DMS114 treated with DMSO at 0.1 percent for 48 hours (cell line): ENCODE data around the gene COX7A1.
"Not testable (repeated sequence)": the region's sequence is repeated elsewhere in the genome, so short reads cannot be mapped to it uniquely, and the experiment has no call there.

Experiments used
- DNase-seq: peaks from one replicate; lab custom pipeline; 2025; ENCODE audit not compliant: unreplicated experiment; lab: John Stamatoyannopoulos, UW

Gene COX7A1

DNA sequence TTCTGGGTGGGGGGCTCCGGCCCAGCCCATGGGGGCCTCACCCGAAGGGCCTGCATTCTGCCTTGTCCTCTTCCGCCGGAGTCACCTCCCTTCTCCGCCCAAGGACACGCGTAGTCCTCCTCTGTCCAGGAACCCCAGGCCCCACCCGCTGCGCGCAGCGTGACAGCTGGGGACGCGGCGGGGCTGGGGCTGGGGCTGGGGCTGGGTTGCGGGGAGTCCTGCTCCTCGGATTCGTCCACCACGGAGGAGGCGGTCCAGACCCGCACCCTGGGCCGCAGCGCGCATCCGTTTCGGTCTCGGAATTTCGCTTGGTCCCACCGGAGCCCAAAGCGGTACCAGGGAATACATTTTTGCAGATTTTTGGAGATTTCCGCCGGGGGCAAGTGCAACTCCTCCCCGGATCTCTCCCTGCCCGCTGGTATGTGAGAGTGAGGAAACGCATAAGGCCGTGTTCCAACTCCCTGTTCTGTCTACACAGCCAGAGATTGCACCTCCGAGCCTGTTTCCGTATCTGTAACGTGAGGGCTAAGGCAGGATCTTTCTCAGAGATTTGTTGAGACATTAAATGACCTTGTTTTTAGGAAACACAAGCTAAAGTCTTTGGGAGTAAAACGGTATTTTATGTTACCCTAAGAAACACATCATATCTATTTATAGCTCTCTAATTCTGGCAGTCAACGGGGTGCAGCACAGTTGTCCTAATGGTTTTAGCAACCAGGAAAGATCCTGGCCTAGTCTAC, at the start of gene COX7A1:
Gene COX7A1 (minus strand): TSS at position 96 of the 740 bp plus-strand sequence. CDS start 40 bp downstream, at position 56.
- no peak for DNase-seq

DNA sequence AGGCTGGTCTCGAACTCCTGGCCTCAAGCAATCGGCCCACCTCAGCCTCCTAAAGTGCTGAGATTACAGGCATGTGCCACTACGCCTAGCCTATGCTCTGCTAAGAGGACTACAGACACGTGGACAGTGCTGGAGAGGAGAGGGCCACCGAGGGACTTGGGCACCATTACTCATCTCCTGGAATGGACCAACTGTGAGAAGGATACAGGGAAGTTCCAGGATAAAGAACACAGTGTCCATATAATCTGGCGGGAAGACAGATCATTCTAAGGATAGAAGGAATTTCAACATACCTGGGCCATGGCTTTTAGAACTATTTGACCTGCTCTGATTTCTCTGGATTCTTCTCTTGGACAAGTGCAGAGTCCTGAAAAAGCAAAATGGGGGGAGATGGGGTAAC, 49.4 kb upstream of the COX7A1 start:
- no peak for DNase-seq

DNA sequence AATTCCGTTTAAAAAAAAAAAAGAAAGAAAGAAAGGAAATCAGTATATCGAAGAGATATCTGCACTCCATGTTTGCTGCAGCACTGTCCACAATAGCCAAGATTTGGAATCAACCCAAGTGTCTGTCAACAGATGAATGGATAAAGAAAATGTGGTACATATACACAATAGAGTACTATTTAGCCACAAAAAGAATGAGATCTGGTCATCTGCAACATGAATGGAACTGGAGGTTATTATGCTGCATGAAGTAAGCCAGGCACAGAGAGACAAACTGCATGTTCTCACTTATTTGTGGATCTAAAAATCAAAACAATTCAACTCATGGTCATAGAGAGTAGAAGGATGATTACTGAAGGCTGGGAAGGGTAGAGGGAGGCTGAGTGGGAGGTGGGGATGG, 45.9 kb upstream of the COX7A1 start:
- no peak for DNase-seq

DNA sequence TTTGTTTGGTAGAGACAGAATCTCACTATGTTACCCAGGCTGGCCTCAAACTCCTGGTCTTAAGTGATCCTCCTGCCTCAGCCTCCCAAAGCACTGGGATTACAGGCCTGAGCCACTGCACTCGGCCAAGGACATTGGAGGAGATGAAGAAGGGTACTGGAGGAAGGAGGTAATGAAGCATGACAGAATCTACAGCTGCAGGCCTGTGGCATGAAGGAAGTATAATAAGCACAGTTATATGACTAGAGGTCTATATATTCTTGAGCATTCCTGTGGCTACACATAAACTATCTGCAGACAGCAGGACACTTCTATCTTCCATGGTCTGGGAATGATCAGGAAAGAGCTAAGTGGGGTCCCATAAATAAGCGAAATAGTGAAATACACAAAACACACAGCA, 44.0 kb upstream of the COX7A1 start:
- no peak for DNase-seq

DNA sequence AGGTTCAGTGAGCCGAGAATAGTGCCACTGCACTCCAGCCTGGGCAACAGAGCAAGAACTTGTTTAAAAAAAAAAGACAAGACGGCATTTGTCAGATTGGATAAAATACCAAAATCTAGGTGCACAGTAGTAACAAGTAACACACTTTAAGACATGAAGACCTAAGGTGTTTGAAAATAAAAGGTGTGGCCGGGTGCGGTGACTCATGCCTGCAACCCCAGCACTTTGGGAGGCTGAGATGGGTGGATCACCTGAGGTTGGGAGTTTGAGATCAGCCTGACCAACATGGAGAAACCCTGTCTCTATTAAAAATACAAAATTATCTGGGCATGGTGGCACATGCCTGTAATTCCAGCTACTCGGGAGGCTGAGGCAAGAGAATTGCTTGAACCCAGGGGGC, 34.5 kb upstream of the COX7A1 start:
- DNase-seq: not testable (repeated sequence)

DNA sequence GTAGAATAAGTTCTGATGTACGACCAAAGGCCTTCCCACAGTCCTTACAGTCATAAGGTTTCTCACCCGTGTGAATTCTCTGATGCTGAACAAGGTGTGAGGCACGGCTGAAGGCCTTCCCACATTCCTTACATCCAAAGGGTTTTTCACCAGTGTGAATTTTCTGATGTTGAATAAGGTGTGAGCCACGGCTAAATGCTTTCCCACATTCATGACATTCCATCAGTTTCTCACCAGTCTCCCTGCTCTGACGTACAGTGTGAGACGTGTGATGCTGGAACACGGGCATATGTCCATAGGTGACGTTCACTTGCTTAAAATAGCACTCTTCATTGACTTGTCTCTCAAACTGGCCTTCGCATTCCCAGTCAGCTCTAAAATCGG, 31.0 kb upstream of the COX7A1 start:
- DNase-seq: no peak

DNA sequence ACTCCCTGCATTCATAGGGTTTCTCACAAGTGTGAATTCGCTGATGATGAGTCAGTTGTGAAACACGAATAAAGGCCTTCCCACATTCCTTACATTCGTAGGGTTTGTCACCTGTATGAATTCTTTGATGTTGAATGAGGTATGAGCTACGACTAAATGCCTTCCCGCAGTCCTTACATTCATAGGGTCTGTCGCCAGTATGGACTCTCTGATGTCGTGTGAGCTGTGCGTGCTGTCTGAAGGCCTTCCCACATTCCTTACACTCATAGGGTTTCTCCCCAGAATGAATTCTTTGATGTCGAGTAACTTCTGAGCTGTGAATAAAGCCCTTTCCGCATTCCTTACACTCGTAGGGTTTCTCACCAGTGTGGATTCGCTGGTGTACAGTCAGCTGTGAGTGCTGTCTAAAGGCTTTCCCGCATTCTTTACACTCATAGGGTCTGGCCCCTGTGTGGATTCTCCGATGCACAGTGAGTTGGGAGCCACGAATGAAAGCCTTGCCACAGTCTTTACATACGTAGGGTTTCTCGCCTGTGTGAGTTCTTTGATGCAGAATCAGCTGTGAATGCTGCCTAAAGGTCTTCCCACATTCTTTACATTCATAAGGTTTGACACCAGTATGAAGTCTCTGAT, 30.5 kb upstream of the COX7A1 start:
- no peak for DNase-seq

DNA sequence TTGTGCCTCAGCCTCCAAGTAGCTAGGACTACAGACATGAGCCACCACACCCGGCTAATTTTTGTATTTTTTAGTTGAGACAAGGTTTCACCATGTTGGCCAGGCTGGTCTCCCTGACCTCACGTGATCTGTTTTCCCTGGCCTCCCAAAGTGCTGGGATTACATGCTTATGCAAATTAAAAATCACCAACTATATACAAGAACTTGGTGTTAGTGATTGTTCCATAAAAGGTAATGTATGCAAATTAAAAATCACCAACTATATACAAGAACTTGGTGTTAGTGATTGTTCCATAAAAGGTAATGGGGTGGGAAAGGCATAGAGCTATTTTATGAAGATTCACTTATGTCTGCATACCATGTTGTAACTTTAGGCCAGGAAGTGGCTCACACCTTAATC, 26.8 kb upstream of the COX7A1 start:
- not testable (repeated sequence) for DNase-seq

DNA sequence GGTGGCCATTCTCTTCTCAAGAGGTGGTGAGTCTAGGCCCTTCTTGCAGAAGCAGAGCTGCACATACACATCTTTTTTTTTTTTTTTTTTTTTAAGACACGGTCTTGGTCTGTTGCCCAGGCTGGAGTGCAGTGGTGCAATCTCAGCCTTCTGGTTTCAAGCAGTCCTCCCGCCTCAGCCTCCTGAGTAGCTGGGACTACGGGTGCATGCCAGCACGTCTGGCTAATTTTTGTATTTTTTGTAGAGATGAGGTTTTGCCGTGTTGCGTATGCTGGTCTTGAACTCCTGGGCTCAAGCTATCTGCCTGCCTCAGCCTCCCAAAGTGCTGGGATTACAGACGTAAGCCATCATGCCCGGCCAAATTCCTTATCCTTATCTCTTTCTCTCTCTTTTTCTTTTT, 21.6 kb upstream of the COX7A1 start:
- not testable (repeated sequence) for DNase-seq

DNA sequence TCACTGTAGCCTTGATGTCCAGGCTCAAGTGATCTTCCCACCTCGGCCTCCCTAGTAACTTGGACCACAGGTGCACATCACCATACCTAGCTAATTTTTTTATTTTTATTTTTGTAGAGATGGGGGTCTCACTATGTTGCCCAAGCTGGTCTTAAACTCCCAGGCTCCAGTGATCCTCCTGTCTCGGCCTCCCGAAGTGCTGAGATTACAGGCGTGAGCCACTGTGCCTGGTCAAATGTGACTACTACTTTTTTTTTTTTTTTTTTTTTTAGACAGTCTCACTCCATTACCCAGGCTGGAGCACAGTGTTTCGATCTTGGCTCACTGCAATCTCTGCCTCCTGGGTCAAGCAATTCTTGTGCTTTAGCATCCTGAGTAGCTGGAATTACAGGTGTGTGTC, 20.6 kb upstream of the COX7A1 start:
- no peak for DNase-seq

DNA sequence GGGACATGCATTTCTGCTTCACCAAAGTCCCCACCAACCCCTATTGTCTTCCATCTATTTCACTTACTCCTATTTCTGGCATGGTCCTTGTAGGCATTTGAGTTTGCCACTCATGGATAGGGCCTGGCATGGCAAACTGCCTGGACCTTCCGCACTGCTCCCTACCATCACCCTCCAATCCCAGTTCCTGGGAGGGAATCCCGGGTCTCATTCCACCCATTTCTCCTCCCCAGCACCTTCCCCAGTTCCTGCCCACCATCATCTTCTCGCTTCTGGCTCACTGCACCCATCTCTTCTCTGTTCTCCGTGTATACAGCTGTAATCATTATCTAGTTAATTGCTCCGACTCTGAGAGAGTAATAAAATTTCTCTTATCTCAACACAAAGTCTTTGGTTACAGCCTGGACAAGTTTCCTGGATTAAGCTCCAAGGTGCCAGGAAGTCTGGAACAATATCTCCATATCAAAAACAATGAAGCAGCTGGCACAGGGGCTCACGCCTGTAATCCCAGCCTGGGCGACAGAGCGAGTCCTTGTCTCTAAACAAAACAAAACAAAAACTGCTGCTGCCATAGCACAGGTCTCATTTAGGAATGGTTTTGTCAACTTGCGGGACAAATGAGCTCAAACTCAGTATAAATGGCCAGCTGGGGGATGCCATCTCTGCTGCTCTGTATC, 17.0 kb upstream of the COX7A1 start:
- no peak for DNase-seq

DNA sequence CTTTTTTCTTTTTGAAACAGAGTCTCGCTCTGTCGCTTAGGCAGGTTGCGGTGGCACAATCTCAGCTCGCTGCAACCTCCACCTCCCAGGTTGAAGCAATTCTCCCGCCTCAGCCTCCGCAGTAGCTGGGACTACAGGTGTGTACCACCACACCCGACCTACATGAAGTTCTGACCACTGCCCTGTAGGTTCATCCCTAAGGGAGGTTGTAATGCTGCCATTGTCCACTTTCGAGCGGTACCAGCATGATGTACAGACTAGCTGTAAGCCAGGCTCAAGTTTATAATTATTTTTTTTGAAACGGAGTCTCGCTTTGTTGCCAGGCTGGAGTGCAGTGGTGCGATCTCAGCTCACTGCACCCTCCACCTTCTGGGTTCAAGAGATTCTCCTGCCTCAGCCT, 11.6 kb upstream of the COX7A1 start:
- no peak for DNase-seq

DNA sequence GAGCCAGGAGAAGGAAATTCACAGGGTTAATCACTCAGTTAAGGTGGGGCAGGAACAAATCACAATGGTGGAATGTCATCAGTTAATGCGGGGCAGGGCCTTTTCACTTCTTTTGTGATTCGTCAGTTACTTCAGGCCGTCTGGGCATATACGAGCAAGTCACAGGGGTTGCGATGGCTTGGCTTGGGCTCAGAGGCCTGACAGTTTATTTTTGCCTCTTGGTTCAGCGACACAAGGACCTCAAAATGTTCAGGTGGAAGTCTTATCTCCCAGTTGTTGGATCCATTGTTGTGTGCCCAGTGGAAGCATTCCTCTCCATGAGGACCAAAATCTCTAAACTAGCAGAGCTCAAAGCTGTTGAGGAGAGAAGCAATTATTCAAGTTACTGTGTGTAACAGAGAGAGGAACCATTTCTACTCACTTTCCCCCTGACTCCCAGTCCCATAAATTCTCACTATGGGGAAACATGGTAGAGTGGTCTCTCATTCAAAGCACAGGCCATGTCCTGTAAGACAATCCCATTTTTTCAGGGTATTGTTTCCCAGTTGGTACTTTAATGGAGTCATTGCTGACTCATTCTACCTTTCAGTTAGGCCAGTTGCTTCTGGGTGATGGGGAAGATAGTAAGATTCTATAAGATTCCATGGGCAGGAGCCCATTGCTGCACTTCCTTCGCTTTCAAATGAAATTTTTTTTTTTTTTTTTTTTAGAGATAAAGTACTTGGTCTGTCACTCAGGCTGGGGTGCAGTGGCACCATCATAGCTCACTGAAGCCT, 8.8 kb upstream of the COX7A1 start:
- DNase-seq: no peak

DNA sequence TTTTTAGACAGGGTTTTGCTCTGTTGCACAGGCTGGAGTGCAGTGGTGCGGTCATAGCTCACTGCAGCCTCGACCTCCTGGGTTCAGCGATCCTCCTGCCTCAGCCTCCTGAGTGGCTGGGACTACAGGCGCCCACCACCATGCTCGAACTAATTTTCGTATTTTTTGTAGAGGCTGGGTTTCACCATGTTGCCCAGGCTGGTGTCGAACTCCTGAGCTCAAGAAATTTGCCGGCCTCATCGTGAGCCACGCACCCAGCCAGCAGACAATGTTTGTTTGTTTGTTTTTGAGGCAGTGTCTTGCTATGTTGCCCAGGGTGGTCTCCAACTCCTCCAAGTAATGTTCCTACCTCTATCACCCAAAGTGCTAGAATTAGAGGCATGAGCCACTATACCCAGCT, 879 bp upstream of the COX7A1 start:
- no peak for DNase-seq

DNA sequence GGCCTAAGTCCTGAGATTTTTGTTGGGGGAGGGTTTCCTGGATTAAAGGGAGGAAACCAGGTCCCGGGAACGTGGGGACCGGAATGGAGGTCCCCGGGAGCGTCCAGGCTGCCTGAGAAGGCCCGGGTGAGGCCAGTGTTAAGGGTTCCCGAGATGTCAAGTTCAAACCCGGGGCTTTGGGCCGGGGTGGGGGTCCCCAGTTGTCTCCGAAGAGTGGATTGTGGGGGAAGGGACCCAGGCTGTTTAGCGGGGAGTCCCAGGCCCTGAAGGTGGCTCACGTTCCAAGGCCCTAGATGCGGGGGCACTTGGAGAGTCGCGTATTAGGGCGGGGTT, 262 bp downstream of the COX7A1 start:
- no peak for DNase-seq

DNA sequence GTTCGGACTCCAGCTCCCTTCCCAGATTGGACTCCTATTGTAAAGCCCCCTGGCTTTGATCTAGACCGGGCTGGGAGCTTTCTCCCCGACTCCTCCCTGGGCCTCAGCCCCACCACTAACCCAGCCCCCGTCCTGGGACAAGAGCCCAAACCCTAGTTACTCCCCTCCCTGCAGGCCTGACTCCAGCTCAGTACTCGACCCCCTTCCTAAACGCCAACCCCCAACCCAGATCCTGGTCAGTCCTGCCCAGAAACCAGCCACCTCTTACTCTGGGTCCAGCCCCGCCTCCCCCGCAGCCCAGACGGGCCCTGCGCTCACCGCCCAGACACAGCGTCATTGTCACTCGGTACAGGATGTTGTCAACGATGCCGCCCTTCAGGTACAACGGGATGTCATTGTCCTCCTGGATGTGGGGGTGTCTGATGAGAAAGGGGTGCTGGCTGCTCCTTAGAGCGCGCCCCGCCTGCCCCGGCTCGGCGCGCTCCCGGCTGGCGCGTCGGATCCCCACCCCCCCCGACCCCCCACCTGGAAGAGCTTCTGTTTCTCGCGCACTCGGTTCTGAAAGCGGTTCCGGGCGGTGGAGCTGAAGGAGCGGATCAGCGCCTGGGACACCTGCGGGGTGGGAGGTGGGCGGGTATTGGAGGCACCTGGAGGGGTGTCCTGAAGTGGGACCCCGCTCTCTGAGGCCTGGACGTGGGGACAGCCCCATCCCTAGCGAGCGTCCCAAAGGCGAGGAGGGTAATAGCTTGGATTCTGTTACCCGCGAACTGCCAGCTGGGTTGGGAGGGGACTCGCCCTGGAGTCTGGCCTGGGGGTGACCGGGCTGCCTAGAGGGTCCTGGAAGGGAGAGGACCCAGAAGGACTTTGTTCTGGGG, 866 bp downstream of the COX7A1 start:
- no peak for DNase-seq

DNA sequence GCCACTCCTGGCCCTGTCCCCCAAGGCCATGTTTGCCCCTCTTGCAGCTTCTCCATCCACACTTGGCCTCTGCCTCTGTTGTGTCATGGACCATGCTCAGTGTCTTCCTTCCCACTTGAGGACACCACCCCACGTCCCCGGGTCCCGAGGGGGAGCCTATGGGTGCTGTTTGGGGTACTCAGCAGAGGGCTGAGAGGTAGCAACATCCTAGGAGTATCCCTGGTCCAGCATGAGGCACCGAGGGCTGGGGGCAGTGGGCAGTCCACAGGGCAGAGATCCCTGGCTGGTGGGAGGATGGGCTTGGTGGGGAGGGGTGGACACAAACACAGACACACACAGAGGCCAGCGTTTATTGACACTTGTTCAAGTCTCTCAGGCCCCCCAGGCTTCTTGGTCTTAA, 1.7 kb downstream of the COX7A1 start:
- DNase-seq: no peak

DNA sequence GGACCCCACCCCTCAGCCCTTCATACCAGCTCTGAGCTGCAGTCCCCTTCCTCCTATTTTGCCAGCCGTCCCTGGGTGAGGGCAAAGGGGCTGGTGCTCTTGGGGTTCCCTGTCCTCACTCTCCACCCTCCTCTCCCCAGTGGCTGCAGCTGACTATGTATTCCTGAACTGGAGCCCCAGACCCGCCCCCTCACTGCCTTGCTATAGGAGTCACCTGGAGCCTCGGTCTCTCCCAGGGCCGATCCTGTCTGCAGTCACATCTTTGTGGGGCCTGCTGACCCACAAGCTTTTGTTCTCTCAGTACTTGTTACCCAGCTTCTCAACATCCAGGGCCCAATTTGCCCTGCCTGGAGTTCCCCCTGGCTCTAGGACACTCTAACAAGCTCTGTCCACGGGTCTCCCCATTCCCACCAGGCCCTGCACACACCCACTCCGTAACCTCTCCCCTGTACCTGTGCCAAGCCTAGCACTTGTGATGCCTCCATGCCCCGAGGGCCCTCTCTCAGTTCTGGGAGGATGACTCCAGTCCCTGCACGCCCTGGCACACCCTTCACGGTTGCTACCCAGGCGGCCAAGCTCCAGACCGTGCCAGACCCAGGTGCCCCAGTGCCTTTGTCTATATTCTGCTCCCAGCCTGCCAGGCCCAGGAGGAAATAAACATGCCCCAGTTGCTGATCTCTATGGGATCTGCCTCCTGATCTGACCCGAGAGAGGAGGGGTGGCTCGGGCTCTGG, 2.4 kb downstream of the COX7A1 start:
- DNase-seq: no peak

DNA sequence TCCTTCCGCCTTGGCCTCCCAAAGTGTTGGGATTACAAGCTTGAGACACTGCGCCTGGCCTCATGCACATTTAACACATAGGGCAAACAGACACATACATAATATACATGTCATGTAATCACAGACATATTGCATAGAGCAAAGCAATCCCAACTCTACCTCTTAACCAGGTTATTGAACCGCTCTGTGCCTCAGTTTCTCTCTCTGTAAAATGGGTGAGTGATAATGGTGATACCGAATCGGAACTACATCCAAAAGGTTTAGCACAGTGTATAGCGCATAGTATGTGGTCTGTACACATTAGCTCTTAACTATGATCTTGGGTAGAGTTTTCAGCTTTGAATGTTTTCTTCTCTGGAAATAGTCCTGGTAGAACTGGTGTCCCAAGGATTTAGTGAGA, 7.6 kb downstream of the COX7A1 start:
- DNase-seq: no peak

DNA sequence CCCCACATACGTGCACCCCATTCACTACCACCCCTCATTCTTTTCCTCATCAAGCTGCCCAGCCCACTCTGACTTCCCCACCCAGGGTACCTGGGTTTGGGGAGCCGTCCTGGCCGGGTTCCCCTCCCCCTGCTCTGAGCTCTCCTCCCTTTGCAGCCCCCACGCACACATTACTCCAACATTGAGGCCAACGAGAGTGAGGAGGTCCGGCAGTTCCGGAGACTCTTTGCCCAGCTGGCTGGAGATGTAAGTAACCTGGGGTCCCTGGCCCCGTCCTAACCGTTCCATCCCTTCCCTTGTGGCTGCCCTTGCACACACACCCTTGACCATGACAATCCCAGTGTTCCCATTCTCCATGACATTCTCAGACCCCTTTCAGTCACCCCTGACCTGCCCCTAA, 9.8 kb downstream of the COX7A1 start:
- no peak for DNase-seq
